HuH-7.5 (cell line): ENCODE measurements around the gene EIPR1.

Experiments used
- DNase-seq: peaks from one replicate; pipeline ENCODE4 v3.0.0; 2011; ENCODE audit warnings: low spot score

Gene EIPR1

GRCh38 chr2:3146772-3147650 lies 230.6 kb downstream of the EIPR1 start:
- no peak for DNase-seq

GRCh38 chr2:3146175-3146574 lies 231.4 kb downstream of the EIPR1 start:
- no peak for DNase-seq

GRCh38 chr2:3145471-3146021 lies 232.1 kb downstream of the EIPR1 start:
- DNase-seq = no peak

GRCh38 chr2:3144856-3145255 lies 232.8 kb downstream of the EIPR1 start:
- no peak for DNase-seq

GRCh38 chr2:3143602-3144001 lies 234.0 kb downstream of the EIPR1 start:
- DNase-seq = no peak

GRCh38 chr2:3142961-3143571 lies 234.6 kb downstream of the EIPR1 start:
- DNase-seq = no peak

GRCh38 chr2:3142210-3142609 lies 235.4 kb downstream of the EIPR1 start:
- DNase-seq = no peak

GRCh38 chr2:3141696-3142095 lies 235.9 kb downstream of the EIPR1 start:
- no peak for DNase-seq

GRCh38 chr2:3139906-3140305 lies 237.7 kb downstream of the EIPR1 start:
- no peak for DNase-seq
